ES-I3 (cell line): ENCODE results near the gene S100A9.
"Not testable (repeated sequence)": the region's sequence is repeated elsewhere in the genome, so short reads cannot be mapped to it uniquely, and the experiment has no call there.

Source experiments
- H3K36me3 ChIP-seq: 2 replicates; pipeline ENCODE4 v1.6.1; 2013; ENCODE audit warnings: mild to moderate bottlenecking, low read length, control low read depth, moderate library complexity; ENCODE audit not compliant: insufficient read depth
- H3K4me1 ChIP-seq: 2 replicates; pipeline ENCODE4 v1.6.1; 2013; ENCODE audit warnings: mild to moderate bottlenecking, control low read depth, low read length; ENCODE audit not compliant: insufficient read depth
- H3K9ac ChIP-seq: 2 replicates; pipeline ENCODE4 v1.6.1; 2013; ENCODE audit warnings: low read depth, mild to moderate bottlenecking, low read length, moderate library complexity
- H3K9me3 ChIP-seq: 2 replicates; pipeline ENCODE4 v1.6.1; 2013; ENCODE audit warnings: mild to moderate bottlenecking, low read length, moderate library complexity; ENCODE audit not compliant: control insufficient read depth, insufficient read depth

S100A9 gene

DNA sequence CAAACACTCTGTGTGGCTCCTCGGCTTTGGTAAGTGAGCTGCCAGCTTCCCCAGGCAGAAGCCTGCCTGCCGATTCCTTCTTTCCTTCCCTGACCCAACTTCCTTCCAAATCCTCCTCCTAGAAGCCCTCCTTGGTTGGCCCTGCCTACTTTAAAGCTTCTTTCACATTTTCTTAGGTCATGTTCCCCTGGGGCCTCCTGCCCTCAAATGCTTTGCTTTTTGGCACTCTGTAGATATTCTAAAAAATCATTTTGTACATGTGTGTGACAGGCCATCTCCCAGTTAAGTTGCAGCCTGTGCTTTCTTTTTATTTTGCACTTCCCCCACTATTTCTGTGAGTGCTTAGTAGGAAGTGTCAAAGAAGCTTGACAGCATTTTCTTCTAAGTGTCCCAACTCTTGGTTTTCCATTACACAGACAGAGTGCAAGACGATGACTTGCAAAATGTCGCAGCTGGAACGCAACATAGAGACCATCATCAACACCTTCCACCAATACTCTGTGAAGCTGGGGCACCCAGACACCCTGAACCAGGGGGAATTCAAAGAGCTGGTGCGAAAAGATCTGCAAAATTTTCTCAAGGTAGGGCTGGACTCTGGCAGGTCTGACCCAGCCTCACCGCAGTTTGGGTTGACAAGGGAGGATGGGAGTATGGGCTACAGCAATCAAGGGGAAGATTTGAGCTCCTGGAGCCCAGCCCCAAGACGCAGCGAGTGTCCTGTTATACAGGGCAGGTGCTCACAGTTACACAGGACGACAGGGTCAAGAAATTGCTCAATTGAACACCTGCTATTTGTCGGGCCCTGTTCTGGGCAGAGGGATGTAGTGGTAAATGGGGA is at the start of gene S100A9:
S100A9 (plus strand) TSS at position 2 of the 838 bp plus-strand sequence; CDS start at position 432, 430 bp downstream.
- Histone ChIP-seq H3K36me3 (no peaks in the 10 kb centered on the region), H3K9ac (no peak within 1 kb of the TSS), H3K9me3 (no peaks in the 10 kb centered on the region), H3K4me1 (no peaks in the 10 kb centered on the region)

DNA sequence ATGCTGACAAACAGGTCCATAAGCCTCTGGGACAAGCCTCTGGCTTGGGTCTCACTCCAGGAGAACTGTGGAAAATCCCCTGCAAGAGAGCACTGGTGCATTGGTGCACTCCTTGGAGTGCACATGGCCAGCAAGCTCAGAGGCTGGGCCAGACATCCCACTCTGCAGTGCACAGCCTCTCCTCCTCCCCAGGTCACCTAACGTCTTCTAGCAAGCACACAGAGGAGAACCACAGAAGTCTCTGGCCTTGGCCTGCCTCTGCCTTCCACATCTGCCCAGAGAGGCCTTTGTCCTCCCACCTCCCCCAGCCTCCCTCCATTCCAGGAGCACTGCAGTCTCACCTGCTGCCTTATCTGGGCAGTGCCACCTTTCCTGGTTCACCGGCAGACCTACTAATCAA is 49.1 kb upstream of the S100A9 start:
- no peak overlapping the region for H3K9ac ChIP-seq
- H3K9me3 ChIP-seq = no peaks in the 10 kb centered on the region
- no peaks in the 10 kb centered on the region; the same call in 1 of the 2 replicates for H3K4me1 ChIP-seq
- H3K36me3 ChIP-seq = no peaks in the 10 kb centered on the region

DNA sequence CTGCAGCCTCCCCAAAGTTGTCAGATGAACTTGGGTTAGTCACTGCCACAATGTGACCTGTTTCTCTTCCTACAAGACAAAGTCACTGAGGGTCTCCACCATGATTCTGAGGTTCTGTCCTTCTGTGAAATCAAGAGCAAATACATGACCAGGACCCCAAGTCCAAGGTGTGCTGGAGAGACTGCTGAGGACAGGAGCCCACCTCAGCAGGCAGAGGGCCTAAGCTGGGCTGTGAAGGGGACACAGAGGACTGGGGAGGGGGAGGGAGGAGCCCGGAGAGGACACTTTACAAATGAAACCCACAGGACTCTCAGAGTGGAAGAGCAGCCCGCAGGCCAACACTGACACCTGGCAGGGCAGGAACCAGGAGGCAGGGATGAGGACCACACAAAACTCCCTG is 48.2 kb upstream of the S100A9 start:
- Histone ChIP-seq H3K9me3 (no peaks in the 10 kb centered on the region), H3K9ac (no peak overlapping the region), H3K4me1 (no peaks in the 10 kb centered on the region; the same call in 1 of the 2 replicates), H3K36me3 (no peaks in the 10 kb centered on the region)

DNA sequence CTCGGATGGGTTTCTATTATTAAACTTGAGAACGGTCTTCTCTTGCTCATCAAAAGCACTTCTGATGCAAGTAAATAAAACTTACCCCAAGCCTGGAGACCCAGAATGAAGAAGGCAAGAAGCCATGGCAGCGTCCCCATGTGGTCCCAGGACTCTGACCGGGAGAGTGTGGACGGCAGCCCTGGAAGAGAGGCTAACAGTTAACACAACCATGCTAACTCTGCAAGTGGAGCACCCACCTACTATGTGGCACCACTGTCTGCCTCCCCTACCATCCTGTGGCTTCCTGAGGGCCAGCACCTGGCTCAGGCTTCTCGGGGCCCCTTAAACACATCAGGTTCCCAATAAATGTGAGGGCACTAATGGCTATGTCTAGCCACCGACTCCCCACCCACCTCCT is 47.1 kb upstream of the S100A9 start:
- Histone ChIP-seq H3K4me1 (no peaks in the 10 kb centered on the region; the same call in 1 of the 2 replicates), H3K36me3 (no peaks in the 10 kb centered on the region), H3K9ac (no peak overlapping the region), H3K9me3 (no peaks in the 10 kb centered on the region)

DNA sequence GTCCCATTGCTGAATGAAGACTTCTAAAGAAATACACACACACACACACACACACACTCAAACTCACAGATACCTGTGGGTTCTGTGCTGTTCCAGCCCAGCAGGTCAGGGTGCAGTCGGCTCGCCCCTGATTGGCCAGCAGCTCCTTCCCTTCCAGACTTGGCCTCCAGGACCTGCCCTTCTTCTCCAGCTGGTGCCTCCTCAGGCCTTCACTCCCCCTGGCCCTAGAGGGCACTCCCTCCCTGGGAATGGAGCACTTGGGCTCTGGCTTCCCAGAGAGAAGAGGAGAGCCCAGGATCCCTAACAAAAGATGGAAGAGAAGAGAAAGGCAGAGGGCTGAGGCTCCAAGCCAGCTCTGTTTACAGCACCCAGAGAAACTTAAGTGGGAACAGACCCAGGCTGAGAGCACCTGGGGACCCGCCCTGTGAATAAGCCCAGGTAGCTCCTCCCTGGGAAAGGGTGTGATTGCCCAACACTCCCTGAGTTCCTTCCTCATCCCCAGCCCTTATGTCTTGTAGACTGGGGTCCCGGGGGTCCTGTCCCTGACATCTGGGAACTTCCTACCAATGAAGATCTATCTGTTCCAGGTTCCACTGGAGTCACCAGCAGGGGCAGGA is 45.0 kb upstream of the S100A9 start, which contains the start of gene PGLYRP3:
PGLYRP3 (minus strand) TSS at position 383 of the 617 bp plus-strand sequence. CDS start 2,287 bp downstream, outside the sequence.
- Histone ChIP-seq H3K9me3 (no peaks in the 10 kb centered on the region), H3K4me1 (no peaks in the 10 kb centered on the region), H3K9ac (no peak within 1 kb of the TSS), H3K36me3 (no peaks in the 10 kb centered on the region)

DNA sequence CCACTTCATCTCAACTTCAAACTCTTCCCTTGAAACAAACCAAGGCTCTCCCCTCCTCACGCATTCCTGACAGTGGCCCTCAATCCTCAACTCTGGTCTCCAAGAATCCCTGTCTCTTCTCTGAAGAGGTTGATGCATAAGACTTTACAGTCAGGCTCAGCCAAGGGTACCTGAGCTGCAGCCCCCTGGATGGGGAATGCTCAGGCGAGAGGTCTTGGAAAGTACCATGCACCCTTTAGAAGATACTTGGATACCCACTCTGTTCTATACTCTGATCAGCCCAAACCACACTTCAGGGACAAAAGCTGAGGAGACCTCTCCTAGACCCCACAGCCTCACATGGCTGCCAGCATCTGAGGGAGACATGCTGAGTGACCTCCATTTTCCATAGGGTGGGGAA is 44.4 kb upstream of the S100A9 start:
- Histone ChIP-seq H3K36me3 (no peaks in the 10 kb centered on the region), H3K9me3 (no peaks in the 10 kb centered on the region), H3K4me1 (no peaks in the 10 kb centered on the region), H3K9ac (no peak overlapping the region)

DNA sequence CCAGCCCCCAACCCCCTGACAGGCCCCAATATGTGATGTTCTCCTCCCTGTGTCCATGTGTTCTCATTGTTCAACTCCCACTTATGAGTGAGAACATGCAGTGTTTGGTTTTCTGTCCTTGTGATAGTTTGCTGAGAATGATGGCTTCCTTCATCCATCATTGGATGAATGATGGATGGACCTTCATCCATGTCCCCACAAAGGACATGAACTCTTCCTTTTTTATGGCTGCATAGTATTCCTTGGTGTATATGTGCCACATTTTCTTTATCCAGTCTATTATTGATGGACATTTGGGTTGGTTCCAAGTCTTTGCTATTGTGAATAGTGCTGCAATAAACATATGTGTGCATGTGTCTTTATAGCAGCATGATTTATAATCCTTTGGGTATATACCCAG is 43.3 kb upstream of the S100A9 start:
- H3K9me3 ChIP-seq, H3K36me3 ChIP-seq, H3K4me1 ChIP-seq, H3K9ac ChIP-seq: not testable (repeated sequence)

DNA sequence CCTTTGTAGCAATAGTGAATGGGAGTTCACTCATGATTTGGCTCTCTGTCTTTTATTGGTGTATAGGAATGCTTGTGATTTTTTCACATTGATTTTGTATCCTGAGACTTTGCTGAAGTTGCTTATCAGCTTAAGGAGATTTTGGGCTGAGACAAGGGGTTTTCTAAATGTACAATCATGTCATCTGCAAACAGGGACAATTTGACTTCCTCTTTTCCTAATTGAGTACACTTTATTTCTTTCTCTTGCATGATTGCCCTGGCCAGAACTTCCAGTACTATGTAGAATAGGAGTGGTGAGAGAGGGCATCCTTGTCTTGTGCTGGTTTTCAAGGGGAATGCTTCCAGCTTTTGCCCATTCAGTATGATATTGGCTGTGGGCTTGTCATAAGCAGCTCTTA is 41.6 kb upstream of the S100A9 start:
- H3K9me3 ChIP-seq, H3K9ac ChIP-seq, H3K36me3 ChIP-seq, H3K4me1 ChIP-seq: not testable (repeated sequence)

DNA sequence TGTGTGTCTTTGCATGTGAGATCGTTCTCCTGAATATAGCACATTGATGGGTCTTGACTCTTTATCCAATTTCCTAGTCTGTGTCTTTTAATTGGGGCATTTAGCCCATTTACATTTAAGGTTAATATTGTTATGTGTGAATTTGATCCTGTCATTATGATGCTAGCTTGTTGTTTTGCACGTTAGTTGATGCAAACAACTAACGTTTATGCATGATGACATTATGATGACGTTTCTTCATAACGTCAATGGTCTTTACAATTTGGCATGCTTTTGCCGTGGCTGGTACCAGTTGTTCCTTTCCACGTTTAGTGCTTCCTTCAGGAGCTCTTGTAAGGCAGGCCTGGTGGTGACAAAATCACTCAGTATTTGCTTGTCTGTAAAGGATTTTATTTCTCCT is 39.5 kb upstream of the S100A9 start:
- H3K9ac ChIP-seq, H3K36me3 ChIP-seq, H3K9me3 ChIP-seq, H3K4me1 ChIP-seq: not testable (repeated sequence)

DNA sequence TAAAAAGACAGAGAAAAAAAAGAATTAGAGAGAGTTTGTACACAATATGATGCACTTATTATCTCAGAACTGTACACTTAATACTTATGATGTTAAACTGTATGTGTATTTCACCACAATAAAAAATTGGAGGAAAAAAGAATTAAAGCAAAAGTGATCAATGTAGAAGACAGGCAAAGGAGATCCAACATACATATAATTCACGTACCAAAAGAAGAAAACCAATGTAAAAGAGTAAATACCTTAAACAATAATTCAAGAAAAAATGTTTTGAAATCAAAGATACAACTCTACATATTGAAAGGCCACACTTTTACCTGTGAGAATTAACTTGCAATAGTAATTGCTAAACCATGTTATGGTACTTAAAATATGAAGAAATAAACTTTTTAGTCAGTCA is 35.1 kb upstream of the S100A9 start:
- peaks cover 7% of the 10 kb centered on the region for H3K9me3 ChIP-seq

DNA sequence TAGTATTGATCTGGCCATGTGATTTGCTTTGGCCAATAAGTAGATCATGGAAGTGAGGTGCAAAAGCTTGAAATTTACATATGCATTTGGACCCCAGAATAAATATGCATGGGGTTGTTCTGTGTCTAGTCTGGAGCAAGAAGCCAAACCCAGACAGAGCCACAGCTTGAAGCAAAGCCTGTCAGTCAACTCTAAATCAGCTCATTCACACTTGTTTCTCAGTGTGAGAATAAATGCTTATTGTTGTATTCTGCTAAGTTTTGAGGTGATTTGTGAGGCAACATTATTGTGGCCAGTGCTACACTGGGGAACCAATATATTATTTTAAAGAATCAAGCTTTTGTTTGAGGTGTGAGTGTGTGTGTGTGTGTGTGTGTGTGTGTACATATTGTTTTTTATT is 32.7 kb upstream of the S100A9 start:
- Histone ChIP-seq H3K36me3 (no peaks in the 10 kb centered on the region), H3K9me3 (peaks cover 11% of the 10 kb centered on the region), H3K4me1 (no peaks in the 10 kb centered on the region), H3K9ac (no peak overlapping the region)

More for the DNA sequence above, 35.1 kb upstream of the S100A9 start:
- Histone ChIP-seq H3K36me3 (no peaks in the 10 kb centered on the region), H3K9ac (no peak overlapping the region), H3K4me1 (no peaks in the 10 kb centered on the region)

DNA sequence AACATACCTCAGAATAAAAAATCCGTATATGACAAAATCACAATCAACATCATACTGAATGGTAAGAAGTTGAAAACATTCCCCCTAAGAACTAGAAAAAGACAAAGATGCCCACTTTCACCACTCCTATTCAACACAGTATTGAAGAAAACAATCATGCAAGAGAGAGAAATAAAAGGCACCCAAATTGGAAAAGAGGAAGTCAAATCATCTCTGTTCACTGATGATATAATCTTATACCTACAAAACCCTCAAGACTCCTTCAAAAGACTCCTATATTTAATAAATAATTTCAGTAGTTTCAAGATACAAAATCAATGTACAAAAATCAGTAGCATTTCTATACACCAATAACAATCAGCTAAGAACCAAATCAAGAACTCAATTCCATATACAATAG is 23.8 kb upstream of the S100A9 start:
- Histone ChIP-seq H3K9ac (no peak overlapping the region), H3K9me3 (0 out of 2 replicates have a peak, but pooled peaks cover 4% of the 10 kb centered on the region), H3K36me3 (no peaks in the 10 kb centered on the region)

DNA sequence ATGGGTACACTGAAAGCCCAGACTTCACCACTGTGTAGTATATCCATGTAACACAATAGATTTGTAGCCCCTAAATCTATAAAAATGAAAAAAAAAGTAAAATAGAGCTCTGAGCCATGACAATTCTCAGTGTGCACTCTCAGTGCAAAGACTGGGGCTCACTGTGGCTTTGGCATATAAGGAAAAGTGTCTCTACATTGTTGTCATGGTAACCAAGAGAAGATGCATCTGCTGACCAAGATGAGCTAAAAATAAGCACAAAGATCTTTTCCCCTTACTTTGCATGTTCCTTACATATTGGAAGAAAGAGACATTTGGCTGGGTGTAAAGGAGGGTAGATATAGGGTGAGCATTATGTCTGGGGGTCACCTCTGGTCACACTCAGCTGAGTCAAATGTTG is 21.0 kb upstream of the S100A9 start:
- Histone ChIP-seq H3K9me3 (no peaks in the 10 kb centered on the region), H3K36me3 (no peaks in the 10 kb centered on the region), H3K9ac (no peak overlapping the region), H3K4me1 (no peaks in the 10 kb centered on the region)

More for the DNA sequence above, 23.8 kb upstream of the S100A9 start:
- no peaks in the 10 kb centered on the region for H3K4me1 ChIP-seq

DNA sequence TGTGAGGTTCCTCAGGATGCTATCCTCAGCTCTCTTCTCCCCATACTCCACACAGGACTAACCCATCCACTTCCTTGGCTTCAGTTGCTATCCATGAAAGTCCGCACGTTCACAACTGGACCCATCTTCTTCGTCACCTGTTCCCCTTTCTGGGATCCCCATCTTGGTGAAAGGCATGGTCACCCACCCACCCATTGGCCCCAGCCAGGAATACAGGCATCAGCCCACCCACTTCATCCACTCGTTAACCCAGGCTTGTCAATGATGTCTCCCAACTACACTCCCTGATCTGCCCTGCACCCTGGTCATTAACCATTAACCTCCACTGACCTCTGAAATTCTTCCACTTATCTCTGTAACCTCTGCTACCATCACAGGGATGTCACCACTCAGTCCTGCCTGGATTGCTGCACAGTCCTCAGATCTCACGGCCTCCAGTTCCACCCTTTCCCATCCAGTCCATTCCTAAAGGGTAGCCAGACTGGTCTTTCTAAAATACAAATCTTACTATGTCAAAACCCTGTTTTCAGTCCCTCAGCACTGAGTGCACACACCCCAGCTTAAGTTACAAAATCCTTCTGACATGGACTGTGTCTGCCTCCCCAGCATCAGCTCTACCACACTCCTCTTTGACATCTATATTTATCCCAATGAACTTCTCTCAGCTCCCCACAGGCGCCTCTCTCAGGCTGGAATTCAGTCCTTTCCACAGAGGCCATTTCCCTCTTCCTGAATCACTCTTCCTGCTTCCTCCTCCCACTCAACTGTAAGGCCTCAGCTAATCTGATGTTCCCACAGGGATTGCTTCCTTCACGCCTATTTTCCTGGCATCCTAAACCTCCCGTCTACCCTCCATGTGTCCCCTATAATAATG is 19.4 kb upstream of the S100A9 start:
- H3K9me3 ChIP-seq = no peaks in the 10 kb centered on the region
- no peaks in the 10 kb centered on the region for H3K4me1 ChIP-seq

More for the DNA sequence above, 19.4 kb upstream of the S100A9 start:
- Histone ChIP-seq H3K9ac (no peak overlapping the region), H3K36me3 (no peaks in the 10 kb centered on the region)
